ENCODE results near the gene NEDD8.

NEDD8 gene

GRCh38 chr14:24277606-24278321, 45.6 kb upstream of the NEDD8 start (continued):
- no peak for TF ChIP-seq ZNF518A (tag by site-specific recombination; conservative IDR thresholded peaks at IDR 0.05; ENCODE audit: low read depth)
- TF ChIP-seq ZNF48 (tag by site-specific recombination; IDR thresholded peaks at IDR 0.05): no peak
- no peak for TF ChIP-seq ZNF423 (tag by site-specific recombination; IDR thresholded peaks at IDR 0.05)
- no peak for TF ChIP-seq ZNF214 (tag by site-specific recombination; IDR thresholded peaks at IDR 0.05; ENCODE audit: borderline replicate concordance)

GRCh38 chr14:24277071-24277470, 44.9 kb upstream of the NEDD8 start:
- Histone ChIP-seq H3K9me3 (ENCODE audit: control insufficient read depth, insufficient read depth, low read depth, low read length) (no peaks in the 10 kb centered on the region), H3K27ac (ENCODE audit: extremely low read depth, low read depth, low read length) (no peak overlapping the region), H3K36me3 (ENCODE audit: control insufficient read depth in 2 of 2, insufficient read depth in 1 of 2, low read length in 2 of 2) (no peaks in the 10 kb centered on the region), H3K4me3 (ENCODE audit: low read depth, low read length) (no peak overlapping the region), H3K4me1 (ENCODE audit: control insufficient read depth, insufficient read depth, low read length) (no peaks in the 10 kb centered on the region)
- ChIA-PET POLR2A (no interaction called here), CTCF (interaction anchor here (0.6 to 1.3 kb wide), 2 partner anchors 132 to 218 kb away, joined by 4 to 5 read pairs; no protein-coding TSS in a partner anchor)
- no peak for TF ChIP-seq PATZ1 (tag by site-specific recombination; IDR thresholded peaks at IDR 0.05)
- no peak for TF ChIP-seq KLF9 (tag by site-specific recombination; IDR thresholded peaks at IDR 0.05; ENCODE audit: low read depth)
- TF ChIP-seq ZNF514 (tag by site-specific recombination; IDR thresholded peaks at IDR 0.05): no peak
- no peak for TF ChIP-seq ZNF768 (tag by site-specific recombination; IDR thresholded peaks at IDR 0.05)
- TF ChIP-seq ZNF223 (tag by site-specific recombination; IDR thresholded peaks at IDR 0.05): no peak
- no peak for TF ChIP-seq ZNF433 (tag by site-specific recombination; IDR thresholded peaks at IDR 0.05; ENCODE audit: low read depth)
- TF ChIP-seq PRDM10 (tag by site-specific recombination; IDR thresholded peaks at IDR 0.05): no peak

All from HEK293 (cell line).